ENCODE measurements around the gene ITPA.

Gene ITPA

DNA sequence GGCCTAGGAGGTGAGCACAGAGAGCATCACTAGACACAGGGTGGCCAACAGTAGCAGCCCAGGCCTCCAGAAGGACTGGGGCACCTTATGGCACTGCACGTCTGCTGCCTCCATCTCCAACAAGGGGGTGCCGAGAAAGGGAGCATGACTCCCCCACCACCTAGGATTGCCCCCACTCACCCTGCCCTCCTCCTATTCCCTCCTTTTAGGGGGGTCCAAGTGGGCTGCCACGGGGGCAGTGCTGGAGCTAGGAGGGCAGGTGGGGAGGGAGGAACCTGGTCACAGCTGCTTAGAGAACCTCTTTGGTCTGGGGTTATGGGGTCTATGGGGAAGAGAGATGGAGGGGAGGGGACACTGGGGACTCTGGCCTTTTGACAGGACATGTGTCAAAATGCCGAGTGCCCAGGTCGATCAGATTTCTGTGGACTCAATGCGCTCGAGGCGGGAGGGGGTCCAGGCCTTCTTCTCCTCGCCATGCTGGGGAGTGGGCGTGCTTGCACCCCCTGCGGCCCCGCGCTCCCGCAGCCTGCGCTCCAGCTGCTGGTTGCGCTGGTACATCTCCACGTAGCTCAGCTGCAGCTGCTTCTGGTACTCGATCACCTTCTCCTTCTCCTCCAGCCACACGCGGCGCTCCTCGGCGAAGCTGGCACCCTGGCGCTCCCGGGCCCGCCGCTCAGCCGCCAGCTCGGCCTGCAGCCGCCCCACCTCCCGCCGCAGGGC is 45.1 kb upstream of the ITPA start:
- Mint-ChIP-seq H3K9me3 (no peaks in the 10 kb centered on the region), H3K4me1 (peaks cover 29% of the 10 kb centered on the region), H3K27me3 (ENCODE audit: low read depth, poor library complexity) (peaks cover 27% of the 10 kb centered on the region), H3K36me3 (ENCODE audit: low read depth) (no peaks in the 10 kb centered on the region), H3K27ac (no peak overlapping the region), H3K4me3 (no peak overlapping the region)
- TF ChIP-seq, protein P1, sequence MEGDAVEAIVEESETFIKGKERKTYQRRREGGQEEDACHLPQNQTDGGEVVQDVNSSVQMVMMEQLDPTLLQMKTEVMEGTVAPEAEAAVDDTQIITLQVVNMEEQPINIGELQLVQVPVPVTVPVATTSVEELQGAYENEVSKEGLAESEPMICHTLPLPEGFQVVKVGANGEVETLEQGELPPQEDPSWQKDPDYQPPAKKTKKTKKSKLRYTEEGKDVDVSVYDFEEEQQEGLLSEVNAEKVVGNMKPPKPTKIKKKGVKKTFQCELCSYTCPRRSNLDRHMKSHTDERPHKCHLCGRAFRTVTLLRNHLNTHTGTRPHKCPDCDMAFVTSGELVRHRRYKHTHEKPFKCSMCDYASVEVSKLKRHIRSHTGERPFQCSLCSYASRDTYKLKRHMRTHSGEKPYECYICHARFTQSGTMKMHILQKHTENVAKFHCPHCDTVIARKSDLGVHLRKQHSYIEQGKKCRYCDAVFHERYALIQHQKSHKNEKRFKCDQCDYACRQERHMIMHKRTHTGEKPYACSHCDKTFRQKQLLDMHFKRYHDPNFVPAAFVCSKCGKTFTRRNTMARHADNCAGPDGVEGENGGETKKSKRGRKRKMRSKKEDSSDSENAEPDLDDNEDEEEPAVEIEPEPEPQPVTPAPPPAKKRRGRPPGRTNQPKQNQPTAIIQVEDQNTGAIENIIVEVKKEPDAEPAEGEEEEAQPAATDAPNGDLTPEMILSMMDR (IDR thresholded peaks at IDR 0.05): no peak
- no peak for DNase-seq

DNA sequence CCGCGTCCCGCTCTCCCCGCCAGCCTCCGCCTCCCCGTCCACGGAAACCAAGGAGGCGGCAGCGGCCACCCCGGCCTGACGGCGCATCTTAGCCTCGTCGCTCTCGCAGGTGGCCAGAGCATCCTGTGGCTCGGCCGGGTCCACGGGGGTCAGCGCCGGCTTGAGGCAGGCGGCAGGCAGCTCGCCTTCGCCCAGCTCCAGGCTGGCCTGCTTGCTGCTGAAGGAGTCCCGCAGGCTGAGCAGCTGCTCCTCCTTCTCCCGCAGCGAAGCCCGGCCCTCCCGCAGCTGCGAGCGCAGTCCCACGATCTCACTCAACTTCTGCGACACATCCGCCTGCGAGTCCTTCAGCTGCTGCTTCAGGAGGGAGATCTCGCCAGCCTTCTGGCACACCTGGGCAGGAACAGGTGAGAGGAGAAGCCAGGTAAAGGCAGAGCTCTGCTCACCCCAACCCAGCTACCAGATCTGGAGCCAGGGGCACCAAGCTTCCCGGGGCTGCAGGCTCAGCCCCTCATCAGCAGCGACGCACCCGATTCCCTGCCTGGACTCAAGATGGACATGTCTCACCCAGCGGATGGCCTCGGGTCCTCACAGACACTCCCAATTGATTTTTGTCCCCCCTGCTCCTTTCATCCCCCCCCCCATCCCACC is 44.4 kb upstream of the ITPA start:
- Mint-ChIP-seq H3K4me1 (peaks cover 22% of the 10 kb centered on the region), H3K9me3 (no peaks in the 10 kb centered on the region), H3K27me3 (ENCODE audit: low read depth, poor library complexity) (peaks cover 34% of the 10 kb centered on the region), H3K4me3 (no peak overlapping the region), H3K27ac (no peak overlapping the region), H3K36me3 (ENCODE audit: low read depth) (no peaks in the 10 kb centered on the region)
- no peak for DNase-seq
- TF ChIP-seq, protein P1 (IDR thresholded peaks at IDR 0.05): no peak

DNA sequence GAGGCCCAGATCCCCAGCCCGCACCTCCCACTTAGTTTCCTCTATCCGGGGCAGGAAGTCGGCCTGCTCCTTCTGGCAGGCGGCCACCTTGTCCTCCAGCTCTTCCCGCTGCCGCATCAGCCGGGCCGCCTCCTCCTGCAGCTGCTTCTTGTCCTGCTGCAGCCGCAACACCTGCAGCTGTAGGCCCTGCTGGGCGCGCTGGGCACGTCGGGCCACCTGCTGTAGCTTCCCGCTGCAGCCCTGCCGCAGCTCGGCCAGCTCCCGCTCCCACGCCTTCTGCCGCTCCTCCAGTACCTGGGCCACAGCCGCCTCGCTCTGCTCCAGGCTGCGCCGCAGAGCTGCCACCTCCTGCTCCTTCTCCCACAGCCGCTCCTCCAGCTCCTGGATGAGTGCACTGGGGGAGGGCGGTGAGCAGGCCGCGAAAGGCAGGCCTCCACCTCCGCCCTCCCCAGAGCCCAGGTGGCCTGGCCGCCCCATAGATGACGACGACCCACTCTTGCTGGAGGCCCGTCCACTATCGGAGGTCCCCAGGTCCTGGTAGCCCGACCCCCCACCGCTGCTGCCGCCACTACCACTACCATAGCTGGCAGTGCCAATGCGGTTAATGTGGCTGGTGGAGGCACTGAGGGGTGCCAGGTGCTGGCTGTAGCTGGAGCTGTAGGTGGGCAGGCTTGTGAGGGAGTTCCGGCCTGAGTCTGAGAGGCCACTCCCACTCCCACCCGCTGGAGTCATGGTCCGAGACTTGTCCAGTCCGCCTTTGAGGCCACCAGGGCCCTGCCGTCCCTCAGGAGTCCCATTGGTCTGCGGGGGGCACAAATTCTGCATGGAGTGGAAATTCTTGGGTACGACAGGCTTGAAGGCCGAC is 43.6 kb upstream of the ITPA start:
- TF ChIP-seq, protein P1 (IDR thresholded peaks at IDR 0.05): no peak
- no peak overlapping the region for H3K4me3 Mint-ChIP-seq
- peaks cover 21% of the 10 kb centered on the region for H3K4me1 Mint-ChIP-seq
- H3K9me3 Mint-ChIP-seq: no peaks in the 10 kb centered on the region
- peaks cover 42% of the 10 kb centered on the region for H3K27me3 Mint-ChIP-seq (ENCODE audit: low read depth, poor library complexity)
- DNase-seq: no peak
- H3K36me3 Mint-ChIP-seq (ENCODE audit: low read depth): no peaks in the 10 kb centered on the region
- H3K27ac Mint-ChIP-seq: no peak overlapping the region

DNA sequence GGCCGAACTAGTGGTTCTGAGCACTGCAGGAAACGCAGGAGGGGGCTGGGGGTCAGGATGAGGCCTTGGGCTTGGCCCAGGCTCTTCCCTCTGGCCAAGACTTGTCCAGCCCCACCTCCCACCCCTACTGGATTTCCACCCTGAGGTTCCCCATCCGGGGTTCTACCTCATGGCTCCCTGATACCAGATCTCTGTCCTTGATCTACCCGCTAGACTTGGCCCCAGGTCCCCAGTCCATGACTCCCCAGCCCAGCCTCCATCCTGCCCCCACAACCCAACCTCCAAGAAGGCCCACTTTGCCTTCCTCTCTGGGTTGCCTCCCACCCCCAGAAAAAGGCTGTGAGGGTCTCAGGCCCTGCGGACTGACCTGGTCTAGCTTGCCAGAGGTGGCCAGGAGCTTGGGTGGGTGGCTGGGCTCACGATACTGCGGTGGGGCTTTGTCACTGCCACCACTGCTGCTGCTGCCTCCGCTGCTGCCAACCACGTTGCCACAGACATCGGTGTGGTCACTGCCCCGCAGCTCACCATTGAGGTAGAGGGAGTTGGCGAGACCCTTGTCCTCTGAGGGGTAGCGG is 42.9 kb upstream of the ITPA start:
- TF ChIP-seq, protein P1 (IDR thresholded peaks at IDR 0.05): no peak
- H3K4me1 Mint-ChIP-seq: peaks cover 21% of the 10 kb centered on the region
- H3K9me3 Mint-ChIP-seq: no peaks in the 10 kb centered on the region
- no peak overlapping the region for H3K4me3 Mint-ChIP-seq
- no peak overlapping the region for H3K27ac Mint-ChIP-seq
- H3K27me3 Mint-ChIP-seq (ENCODE audit: low read depth, poor library complexity): peaks cover 45% of the 10 kb centered on the region
- no peaks in the 10 kb centered on the region for H3K36me3 Mint-ChIP-seq (ENCODE audit: low read depth)
- DNase-seq: no peak

DNA sequence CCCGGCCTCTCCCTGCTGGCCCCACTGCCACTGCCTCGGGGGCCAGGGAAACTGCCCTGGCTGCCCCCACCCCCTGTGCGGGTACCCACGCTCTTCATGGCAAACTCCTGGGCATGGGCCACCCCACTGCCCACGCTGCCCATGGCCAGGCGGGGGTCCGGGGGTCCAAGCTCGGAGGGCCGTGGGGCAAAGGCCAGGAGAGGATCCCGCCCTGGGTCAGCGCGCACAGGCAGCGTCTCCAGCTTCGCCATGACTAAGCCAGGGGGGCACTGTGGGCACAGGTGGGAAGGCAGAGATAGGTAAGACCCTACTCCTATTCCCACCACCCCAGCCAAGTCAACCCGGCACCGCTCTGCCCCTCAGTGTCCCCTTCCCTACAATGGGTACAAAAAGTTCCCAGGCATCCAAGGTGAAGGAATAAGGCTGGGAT is 42.4 kb upstream of the ITPA start:
- Mint-ChIP-seq H3K27ac (no peak overlapping the region), H3K4me1 (peaks cover 23% of the 10 kb centered on the region), H3K4me3 (no peak overlapping the region), H3K9me3 (no peaks in the 10 kb centered on the region), H3K36me3 (ENCODE audit: low read depth) (no peaks in the 10 kb centered on the region), H3K27me3 (ENCODE audit: low read depth, poor library complexity) (peaks cover 50% of the 10 kb centered on the region)
- no peak for DNase-seq
- TF ChIP-seq, protein P1 (IDR thresholded peaks at IDR 0.05): no peak
